ENCODE results near the gene SLC31A2.
"Not testable (repeated sequence)": the region's sequence is repeated elsewhere in the genome, so short reads cannot be mapped to it uniquely, and the experiment has no call there.

Gene SLC31A2

GRCh38 chr9:113150670-113151611 lies at the start of gene SLC31A2:
Gene SLC31A2, plus strand, starts transcription at chr9:113151007. Its CDS starts 68 bp downstream, at chr9:113151075.
- intact Hi-C loops (cut with DNase I), result loop anchor here (5.0 kb wide), 1 partner anchor 39 kb away; no protein-coding TSS in a partner anchor
- DNase-seq, result peak; percentile 86 to 99 (median 92)

- intact Hi-C loops (cut with DNase I), result not testable (repeated sequence)
Measured at GRCh38 chr9:113105345-113105744, 45.5 kb upstream of the SLC31A2 start.

GRCh38 chr9:113111065-113111951 lies 39.5 kb upstream of the SLC31A2 start:
- DNase-seq, result not testable (repeated sequence)
- intact Hi-C loops (cut with DNase I), result loop anchor here (5.0 kb wide), 3 partner anchors 41 to 189 kb away; partner anchors contain the start of genes FKBP15, SLC31A1 and SLC31A2

More at GRCh38 chr9:113105345-113105744, 45.5 kb upstream of the SLC31A2 start:
- DNase-seq, result not testable (repeated sequence)

- not testable (repeated sequence) for DNase-seq
Measured at GRCh38 chr9:113112706-113113510, 37.9 kb upstream of the SLC31A2 start.

GRCh38 chr9:113118829-113119228 lies 32.0 kb upstream of the SLC31A2 start:
- DNase-seq; intact Hi-C loops (cut with DNase I): not testable (repeated sequence)

More at GRCh38 chr9:113112706-113113510, 37.9 kb upstream of the SLC31A2 start:
- intact Hi-C loops (cut with DNase I), result loop anchor here (5.0 kb wide), 3 partner anchors 39 to 191 kb away; partner anchors contain the start of genes FKBP15, SLC31A1 and SLC31A2

GRCh38 chr9:113125386-113126035 lies 25.3 kb upstream of the SLC31A2 start:
- peak in 1 of 10 donors; percentile 4 for DNase-seq
- intact Hi-C loops (cut with DNase I), result no loop called here

- DNase-seq, result no peak
- intact Hi-C loops (cut with DNase I), result no loop called here
Measured at GRCh38 chr9:113129466-113129865, 21.3 kb upstream of the SLC31A2 start.

GRCh38 chr9:113129884-113130283 lies 20.9 kb upstream of the SLC31A2 start:
- peak in 1 of 10 donors; percentile 10 for DNase-seq
- intact Hi-C loops (cut with DNase I), result no loop called here

- intact Hi-C loops (cut with DNase I), result no loop called here
- DNase-seq, result peak in 1 of 10 donors; percentile 52
Measured at GRCh38 chr9:113131689-113132151, 19.1 kb upstream of the SLC31A2 start.

GRCh38 chr9:113137196-113138168 lies 13.3 kb upstream of the SLC31A2 start:
- intact Hi-C loops (cut with DNase I), result no loop called here
- DNase-seq, result peak in 1 of 10 donors; percentile 42

GRCh38 chr9:113138760-113139159 lies 12.0 kb upstream of the SLC31A2 start:
- DNase-seq, result peak in 1 of 10 donors; percentile 4
- intact Hi-C loops (cut with DNase I), result no loop called here

- intact Hi-C loops (cut with DNase I), result no loop called here
- DNase-seq, result peak in 9 of 10 donors; percentile 42 to 97 (median 80)
Measured at GRCh38 chr9:113139225-113139829, 11.5 kb upstream of the SLC31A2 start.

- DNase-seq, result no peak
- intact Hi-C loops (cut with DNase I), result no loop called here
Measured at GRCh38 chr9:113139953-113140352, 10.9 kb upstream of the SLC31A2 start.

GRCh38 chr9:113140896-113141295 lies 9.9 kb upstream of the SLC31A2 start:
- peak in 1 of 10 donors; percentile 14 for DNase-seq
- intact Hi-C loops (cut with DNase I), result not testable (repeated sequence)

- peak in 1 of 10 donors; percentile 40 for DNase-seq
- intact Hi-C loops (cut with DNase I), result no loop called here
Measured at GRCh38 chr9:113143432-113144227, 7.2 kb upstream of the SLC31A2 start.

GRCh38 chr9:113148372-113148705 lies 2.5 kb upstream of the SLC31A2 start:
- DNase-seq, result peak in 1 of 10 donors; percentile 66
- intact Hi-C loops (cut with DNase I), result no loop called here

Data from posterior cingulate gyrus (tissue), 11 donors.